HepG2 (cell line): ENCODE results near the gene ITPR1. TPM values are rescaled to one million over a fixed set of nuclear protein-coding genes. Genes with fewer than 3 reads are reported as not detected.

Source experiments
- CAMTA2 ChIP-seq: sonication (generic); formaldehyde crosslinking; IDR thresholded peaks from 2 replicates; pipeline ENCODE4 v1.4.0; 2020; ENCODE audit warnings: mild to moderate bottlenecking, missing genetic modification reagents, borderline replicate concordance
- HOXA3 ChIP-seq: sonication (generic); formaldehyde crosslinking; IDR thresholded peaks from 2 replicates; pipeline ENCODE4 v1.5.0; 2020; ENCODE audit warnings: missing genetic modification reagents
- HOXA9 ChIP-seq: sonication (generic); formaldehyde crosslinking; IDR thresholded peaks from 2 replicates; pipeline ENCODE4 v1.8.1; 2022; ENCODE audit warnings: missing genetic modification reagents, mild to moderate bottlenecking, moderate library complexity, borderline replicate concordance
- MYC ChIP-seq: sonication (generic); formaldehyde crosslinking; IDR thresholded peaks from 2 replicates; pipeline ENCODE4 v1.9.0; 2021; ENCODE audit warnings: missing genetic modification reagents, borderline replicate concordance
- MZF1 ChIP-seq: sonication (generic); formaldehyde crosslinking; IDR thresholded peaks from 2 replicates; pipeline ENCODE4 v1.8.1; 2023; ENCODE audit warnings: mild to moderate bottlenecking, missing genetic modification reagents, borderline replicate concordance
- PAX8 ChIP-seq: sonication (generic); formaldehyde crosslinking; IDR thresholded peaks from 2 replicates; pipeline ENCODE4 v1.8.0; 2022; ENCODE audit warnings: mild to moderate bottlenecking, missing genetic modification reagents, borderline replicate concordance
- SRSF9 ChIP-seq: fragments of 200-400 bp; formaldehyde crosslinking; IDR thresholded peaks from 2 replicates; pipeline ENCODE4 v1.6.1; 2018; ENCODE audit warnings: borderline replicate concordance, mild to moderate bottlenecking, low read depth, low read length; ENCODE audit not compliant: insufficient read depth, poor library complexity, severe bottlenecking
- TCF7 ChIP-seq: sonication (generic); IDR thresholded peaks from 2 replicates; pipeline ENCODE4 v1.6.1; 2016; ENCODE audit warnings: antibody characterized with exemption, low read depth
- ZBTB7A ChIP-seq: sonication (generic); formaldehyde crosslinking; IDR thresholded peaks from 2 replicates; pipeline ENCODE4 v1.8.0; 2022; ENCODE audit warnings: mild to moderate bottlenecking, missing genetic modification reagents
- ZFP36 ChIP-seq: fragments of 150-350 bp; IDR thresholded peaks from 2 replicates; pipeline ENCODE4 v1.6.1; 2018; ENCODE audit warnings: borderline replicate concordance, low read length, low read depth; ENCODE audit not compliant: partially characterized antibody
- ZNF337 ChIP-seq: sonication (generic); formaldehyde crosslinking; IDR thresholded peaks from 2 replicates; pipeline ENCODE4 v1.5.1; 2020; ENCODE audit warnings: missing genetic modification reagents, low read depth, mild to moderate bottlenecking, borderline replicate concordance
- ZNF33A ChIP-seq: sonication (generic); formaldehyde crosslinking; IDR thresholded peaks from 2 replicates; pipeline ENCODE4 v1.5.1; 2020; ENCODE audit warnings: missing genetic modification reagents, mild to moderate bottlenecking, moderate library complexity, borderline replicate concordance
- ZNF367 ChIP-seq: sonication (generic); formaldehyde crosslinking; IDR thresholded peaks from 2 replicates; pipeline ENCODE4 v1.4.0; 2020; ENCODE audit warnings: missing genetic modification reagents, borderline replicate concordance
- ZNF431 ChIP-seq: sonication (generic); formaldehyde crosslinking; IDR thresholded peaks from 2 replicates; pipeline ENCODE4 v1.9.0; 2022; ENCODE audit warnings: missing genetic modification reagents, low read depth, mild to moderate bottlenecking, borderline replicate concordance
- polyA plus RNA-seq, 8 experiments: library from polyadenylated mRNA; depleted of rRNA in 3 of 8; stranded (reverse) in 7 of 8; unstranded in 1 of 8; fragments of >200 nt; fragmentation: Illumina TruSeq in 4 of 8; extraction: Trizol in 4 of 8; gene quantifications; 2 replicates each; pipeline versions ENCODE4 v1.2.1 to v1.2.3, GENCODE V29; 2011 to 2016; ENCODE audit warnings: low read depth in 4 of 8, missing spikeins in 1 of 8, mixed read lengths in 1 of 8; ENCODE audit not compliant: insufficient read depth in 1 of 8
- total RNA-seq, 5 experiments: library from RNA; depleted of rRNA; stranded (reverse); fragments of >200 nt; fragmentation: Illumina TruSeq; extraction: Trizol; gene quantifications; 2 replicates each; pipeline ENCODE4 v1.2.3, GENCODE V29; 2016; ENCODE audit warnings: low read depth in 1 of 5
- TF ChIP-seq, protein P1 (sequence below): IDR thresholded peaks from 2 replicates; pipeline ENCODE4 v1.6.1; 2016
- TF ChIP-seq, protein P2 (sequence below): IDR thresholded peaks from 2 replicates; pipeline ENCODE4 v1.6.1; 2016; ENCODE audit warnings: missing genetic modification reagents, missing compliant biosample characterization
- TF ChIP-seq, protein P3 (sequence below): sonication (generic); formaldehyde crosslinking; IDR thresholded peaks from 2 replicates; pipeline ENCODE4 v1.8.0; 2022; ENCODE audit warnings: missing genetic modification reagents, mild to moderate bottlenecking, inconsistent platforms, borderline replicate concordance
- TF ChIP-seq, protein P4 (sequence below): sonication (generic); formaldehyde crosslinking; IDR thresholded peaks from 2 replicates; pipeline ENCODE4 v1.5.0; 2020; ENCODE audit warnings: missing genetic modification reagents, mild to moderate bottlenecking, borderline replicate concordance
- TF ChIP-seq, protein P5 (sequence below): sonication (generic); formaldehyde crosslinking; IDR thresholded peaks from 2 replicates; pipeline ENCODE4 v1.5.0; 2020; ENCODE audit warnings: mild to moderate bottlenecking, missing genetic modification reagents, moderate library complexity
- TF ChIP-seq, protein P6 (sequence below): sonication (generic); formaldehyde crosslinking; IDR thresholded peaks from 2 replicates; pipeline ENCODE4 v1.9.0; 2022; ENCODE audit warnings: low read depth, missing genetic modification reagents

Gene ITPR1
- total and polyA plus RNA-seq, 2 of the 13 experiments (the other 11 are each of a cell fraction or from before 2014, with no cell fraction given), result 10.0 to 11.4 TPM

DNA sequence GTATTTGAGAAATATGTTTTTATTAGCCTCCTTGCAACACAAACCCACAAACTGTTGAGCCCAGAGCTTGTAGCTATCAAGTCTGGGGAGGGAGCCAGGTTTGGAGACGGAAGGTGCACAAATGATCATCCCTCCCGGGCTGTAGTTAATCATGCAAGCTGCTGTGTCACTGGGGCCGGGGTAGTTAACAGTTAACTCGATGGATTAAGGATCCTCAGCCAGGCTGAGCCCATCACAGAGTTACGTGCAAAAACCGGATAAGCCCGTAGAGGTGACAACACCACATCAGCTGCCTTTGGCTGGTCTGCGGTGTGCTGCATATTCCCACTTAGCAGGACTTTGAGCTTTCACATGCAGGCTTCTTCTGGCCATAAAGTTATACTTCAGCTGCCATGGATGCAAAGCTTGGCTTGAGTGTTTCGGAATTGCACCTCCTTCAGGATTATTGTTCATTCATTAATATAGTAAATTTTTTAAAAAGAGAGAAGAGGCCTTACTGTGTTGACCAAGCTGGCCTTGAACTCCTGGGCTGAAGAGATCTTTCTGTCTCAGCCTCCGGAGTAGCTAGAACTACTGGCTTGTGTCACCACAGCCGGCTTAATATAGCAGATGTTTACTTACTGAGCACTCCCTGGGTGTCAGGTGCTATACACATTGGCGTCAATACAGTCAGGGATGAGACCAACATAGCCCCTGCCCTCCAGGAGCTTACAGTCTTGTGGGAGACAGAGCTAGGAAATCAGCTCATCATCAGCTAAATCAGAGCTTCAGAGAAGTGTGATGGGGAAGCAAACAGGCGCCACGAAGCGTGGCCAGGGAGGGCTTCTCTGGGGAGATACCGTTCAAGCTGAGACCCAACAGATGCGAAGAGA is 259.3 kb downstream of the ITPR1 start (continued):
- TF ChIP-seq, protein P1, sequence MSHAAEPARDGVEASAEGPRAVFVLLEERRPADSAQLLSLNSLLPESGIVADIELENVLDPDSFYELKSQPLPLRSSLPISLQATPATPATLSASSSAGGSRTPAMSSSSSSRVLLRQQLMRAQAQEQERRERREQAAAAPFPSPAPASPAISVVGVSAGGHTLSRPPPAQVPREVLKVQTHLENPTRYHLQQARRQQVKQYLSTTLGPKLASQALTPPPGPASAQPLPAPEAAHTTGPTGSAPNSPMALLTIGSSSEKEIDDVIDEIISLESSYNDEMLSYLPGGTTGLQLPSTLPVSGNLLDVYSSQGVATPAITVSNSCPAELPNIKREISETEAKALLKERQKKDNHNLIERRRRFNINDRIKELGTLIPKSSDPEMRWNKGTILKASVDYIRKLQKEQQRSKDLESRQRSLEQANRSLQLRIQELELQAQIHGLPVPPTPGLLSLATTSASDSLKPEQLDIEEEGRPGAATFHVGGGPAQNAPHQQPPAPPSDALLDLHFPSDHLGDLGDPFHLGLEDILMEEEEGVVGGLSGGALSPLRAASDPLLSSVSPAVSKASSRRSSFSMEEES (CRISPR knock-in tag), result peak; percentile 71
- TF ChIP-seq MZF1 (no peak), CAMTA2 (CRISPR knock-in tag) (no peak), ZFP36 (no peak), ZNF33A (no peak), MYC (CRISPR knock-in tag) (peak; percentile 44; the same call in 1 of the 2 replicates), ZNF337 (CRISPR knock-in tag) (no peak; the same call in 1 of the 2 replicates), HOXA3 (peak; percentile 86), ZBTB7A (CRISPR knock-in tag) (0 out of 2 replicates have a peak, but pooled peaks have one; percentile 54), ZNF431 (CRISPR knock-in tag) (no peak), TCF7 (peak; percentile 8; the same call in 1 of the 2 replicates), ZNF367 (CRISPR knock-in tag) (no peak), SRSF9 (no peak), HOXA9 (0 out of 2 replicates have a peak, but pooled peaks have one; percentile 3), PAX8 (CRISPR knock-in tag) (no peak)
- TF ChIP-seq, protein P2, sequence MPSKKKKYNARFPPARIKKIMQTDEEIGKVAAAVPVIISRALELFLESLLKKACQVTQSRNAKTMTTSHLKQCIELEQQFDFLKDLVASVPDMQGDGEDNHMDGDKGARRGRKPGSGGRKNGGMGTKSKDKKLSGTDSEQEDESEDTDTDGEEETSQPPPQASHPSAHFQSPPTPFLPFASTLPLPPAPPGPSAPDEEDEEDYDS (CRISPR knock-in tag), result peak; percentile 26
- TF ChIP-seq, protein P3, sequence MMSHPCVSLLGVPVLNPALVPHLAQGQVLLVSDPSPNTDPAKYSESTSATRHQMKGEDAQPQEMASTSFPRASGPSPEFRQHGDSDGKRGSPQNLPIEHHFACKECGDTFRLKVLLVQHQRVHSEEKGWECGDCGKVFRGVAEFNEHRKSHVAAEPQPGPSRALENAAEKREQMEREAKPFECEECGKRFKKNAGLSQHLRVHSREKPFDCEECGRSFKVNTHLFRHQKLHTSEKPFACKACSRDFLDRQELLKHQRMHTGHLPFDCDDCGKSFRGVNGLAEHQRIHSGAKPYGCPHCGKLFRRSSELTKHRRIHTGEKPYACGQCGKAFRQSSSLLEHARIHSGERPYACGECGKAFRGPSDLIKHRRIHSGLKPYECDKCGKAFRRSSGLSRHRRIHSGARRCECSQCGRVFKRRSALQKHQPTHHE (CRISPR knock-in tag), result 0 out of 2 replicates have a peak, but pooled peaks have one; percentile 36
- TF ChIP-seq, protein P4, sequence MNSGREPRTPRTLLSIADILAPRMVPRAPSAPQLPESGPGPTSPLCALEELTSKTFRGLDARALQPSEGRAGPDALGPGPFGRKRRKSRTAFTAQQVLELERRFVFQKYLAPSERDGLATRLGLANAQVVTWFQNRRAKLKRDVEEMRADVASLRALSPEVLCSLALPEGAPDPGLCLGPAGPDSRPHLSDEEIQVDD (CRISPR knock-in tag), result no peak
- TF ChIP-seq, protein P5, sequence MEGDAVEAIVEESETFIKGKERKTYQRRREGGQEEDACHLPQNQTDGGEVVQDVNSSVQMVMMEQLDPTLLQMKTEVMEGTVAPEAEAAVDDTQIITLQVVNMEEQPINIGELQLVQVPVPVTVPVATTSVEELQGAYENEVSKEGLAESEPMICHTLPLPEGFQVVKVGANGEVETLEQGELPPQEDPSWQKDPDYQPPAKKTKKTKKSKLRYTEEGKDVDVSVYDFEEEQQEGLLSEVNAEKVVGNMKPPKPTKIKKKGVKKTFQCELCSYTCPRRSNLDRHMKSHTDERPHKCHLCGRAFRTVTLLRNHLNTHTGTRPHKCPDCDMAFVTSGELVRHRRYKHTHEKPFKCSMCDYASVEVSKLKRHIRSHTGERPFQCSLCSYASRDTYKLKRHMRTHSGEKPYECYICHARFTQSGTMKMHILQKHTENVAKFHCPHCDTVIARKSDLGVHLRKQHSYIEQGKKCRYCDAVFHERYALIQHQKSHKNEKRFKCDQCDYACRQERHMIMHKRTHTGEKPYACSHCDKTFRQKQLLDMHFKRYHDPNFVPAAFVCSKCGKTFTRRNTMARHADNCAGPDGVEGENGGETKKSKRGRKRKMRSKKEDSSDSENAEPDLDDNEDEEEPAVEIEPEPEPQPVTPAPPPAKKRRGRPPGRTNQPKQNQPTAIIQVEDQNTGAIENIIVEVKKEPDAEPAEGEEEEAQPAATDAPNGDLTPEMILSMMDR, result no peak; the same call in 1 of the 2 replicates
- TF ChIP-seq, protein P6, sequence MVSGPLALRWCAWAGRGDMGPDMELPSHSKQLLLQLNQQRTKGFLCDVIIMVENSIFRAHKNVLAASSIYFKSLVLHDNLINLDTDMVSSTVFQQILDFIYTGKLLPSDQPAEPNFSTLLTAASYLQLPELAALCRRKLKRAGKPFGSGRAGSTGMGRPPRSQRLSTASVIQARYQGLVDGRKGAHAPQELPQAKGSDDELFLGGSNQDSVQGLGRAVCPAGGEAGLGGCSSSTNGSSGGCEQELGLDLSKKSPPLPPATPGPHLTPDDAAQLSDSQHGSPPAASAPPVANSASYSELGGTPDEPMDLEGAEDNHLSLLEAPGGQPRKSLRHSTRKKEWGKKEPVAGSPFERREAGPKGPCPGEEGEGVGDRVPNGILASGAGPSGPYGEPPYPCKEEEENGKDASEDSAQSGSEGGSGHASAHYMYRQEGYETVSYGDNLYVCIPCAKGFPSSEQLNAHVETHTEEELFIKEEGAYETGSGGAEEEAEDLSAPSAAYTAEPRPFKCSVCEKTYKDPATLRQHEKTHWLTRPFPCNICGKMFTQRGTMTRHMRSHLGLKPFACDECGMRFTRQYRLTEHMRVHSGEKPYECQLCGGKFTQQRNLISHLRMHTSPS (CRISPR knock-in tag), result no peak
